ENCODE data around the gene CAMK1G. TPM values are rescaled to one million over a fixed set of nuclear protein-coding genes. Genes with fewer than 3 reads are reported as not detected.

The CAMK1G gene
- total RNA-seq, 1 experiment from 2014 or later: not detected

DNA sequence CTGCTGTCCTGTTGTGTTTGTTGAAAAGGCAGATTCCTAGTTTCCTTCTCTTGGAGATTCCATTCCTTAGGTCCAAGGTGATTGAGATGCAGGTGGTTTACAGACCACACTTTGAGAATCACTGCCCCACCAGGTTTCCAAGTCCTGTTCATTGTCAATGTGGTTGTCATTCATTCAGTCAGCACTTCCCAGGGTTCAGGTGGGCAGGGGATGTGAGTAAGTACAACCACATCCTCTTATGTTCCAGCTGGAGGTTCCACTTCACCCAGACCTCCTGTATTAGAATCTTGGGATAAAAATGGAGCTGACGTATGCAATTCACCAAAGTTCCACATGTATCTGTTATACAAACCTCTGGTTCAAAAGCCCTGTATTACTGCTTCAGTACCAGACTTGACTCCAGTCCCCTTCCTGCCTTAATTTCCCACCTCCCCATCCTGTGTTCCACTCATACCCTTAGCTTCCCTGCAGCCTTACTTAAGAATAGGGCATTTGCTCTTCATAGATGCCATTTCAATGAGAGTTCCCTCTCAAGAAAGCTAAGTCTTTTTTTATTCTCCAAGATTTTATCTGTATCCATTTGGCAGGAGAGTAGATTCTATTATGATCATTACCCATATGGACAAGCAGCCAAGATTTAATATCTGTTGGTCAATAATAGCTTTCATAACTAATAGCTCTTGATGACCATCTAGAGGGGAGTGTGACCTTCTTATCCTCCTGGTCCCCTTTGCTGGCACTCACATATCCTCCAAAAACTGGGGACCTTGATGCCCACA is 46.0 kb upstream of the CAMK1G start:
- H4K20me1 ChIP-seq (ENCODE audit: insufficient read depth): no peaks in the 10 kb centered on the region
- H3K9ac ChIP-seq (ENCODE audit: low read length): no peak overlapping the region
- ChIA-PET RAD21 (ENCODE audit: low non-redundant PET in 1 of 2, low total read pairs in 2 of 2, uncharacterized antibody in 2 of 2, unreplicated experiment in 2 of 2) (no interaction called here), CTCF (no interaction called here), POLR2A (no interaction called here)
- no peak for DNase-seq (ENCODE audit: low read depth, low spot score)
- TF ChIP-seq RAD21 (IDR thresholded peaks at IDR 0.05; ENCODE audit: low read depth) (no peak), ZNF274 (IDR thresholded peaks at IDR 0.05; ENCODE audit: low read depth, low read length) (no peak), JUND (IDR thresholded peaks at IDR 0.05) (no peak), CBX3 (IDR thresholded peaks at IDR 0.05; ENCODE audit: low read depth) (no peak), EZH2 (IDR thresholded peaks at IDR 0.05) (no peak), YY1 (IDR thresholded peaks at IDR 0.05; ENCODE audit: extremely low read depth, insufficient replicate concordance, low read depth, low read length) (no peak), ELF1 (IDR thresholded peaks at IDR 0.05; ENCODE audit: borderline replicate concordance, low read depth) (no peak), POLR2A (IDR thresholded peaks at IDR 0.05; ENCODE audit: borderline replicate concordance, extremely low read depth, insufficient read depth, insufficient read length) (no peak), ZBTB33 (IDR thresholded peaks at IDR 0.05; ENCODE audit: extremely low read depth, insufficient replicate concordance, low read length) (no peak), ZFX (IDR thresholded peaks at IDR 0.05) (no peak), SP1 (IDR thresholded peaks at IDR 0.05; ENCODE audit: low read depth) (no peak), FOSL1 (IDR thresholded peaks at IDR 0.05; ENCODE audit: low read depth) (no peak), CEBPB (IDR thresholded peaks at IDR 0.05; ENCODE audit: low read depth) (no peak), ATF3 (IDR thresholded peaks at IDR 0.05) (no peak), POLR2AphosphoS5 (IDR thresholded peaks at IDR 0.05; ENCODE audit: low read depth, low read length) (no peak), SRF (IDR thresholded peaks at IDR 0.05; ENCODE audit: low read depth) (no peak), EZH2phosphoT487 (IDR thresholded peaks at IDR 0.05; ENCODE audit: borderline replicate concordance) (no peak), EGR1 (IDR thresholded peaks at IDR 0.05; ENCODE audit: low read depth) (no peak)
- TF ChIP-seq, protein P1, sequence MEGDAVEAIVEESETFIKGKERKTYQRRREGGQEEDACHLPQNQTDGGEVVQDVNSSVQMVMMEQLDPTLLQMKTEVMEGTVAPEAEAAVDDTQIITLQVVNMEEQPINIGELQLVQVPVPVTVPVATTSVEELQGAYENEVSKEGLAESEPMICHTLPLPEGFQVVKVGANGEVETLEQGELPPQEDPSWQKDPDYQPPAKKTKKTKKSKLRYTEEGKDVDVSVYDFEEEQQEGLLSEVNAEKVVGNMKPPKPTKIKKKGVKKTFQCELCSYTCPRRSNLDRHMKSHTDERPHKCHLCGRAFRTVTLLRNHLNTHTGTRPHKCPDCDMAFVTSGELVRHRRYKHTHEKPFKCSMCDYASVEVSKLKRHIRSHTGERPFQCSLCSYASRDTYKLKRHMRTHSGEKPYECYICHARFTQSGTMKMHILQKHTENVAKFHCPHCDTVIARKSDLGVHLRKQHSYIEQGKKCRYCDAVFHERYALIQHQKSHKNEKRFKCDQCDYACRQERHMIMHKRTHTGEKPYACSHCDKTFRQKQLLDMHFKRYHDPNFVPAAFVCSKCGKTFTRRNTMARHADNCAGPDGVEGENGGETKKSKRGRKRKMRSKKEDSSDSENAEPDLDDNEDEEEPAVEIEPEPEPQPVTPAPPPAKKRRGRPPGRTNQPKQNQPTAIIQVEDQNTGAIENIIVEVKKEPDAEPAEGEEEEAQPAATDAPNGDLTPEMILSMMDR (IDR thresholded peaks at IDR 0.05 in 2 of 3, conservative IDR thresholded peaks at IDR 0.05 in 1 of 3; ENCODE audit: borderline replicate concordance in 1 of 3, insufficient read depth in 1 of 3, low read depth in 2 of 3, low read length in 2 of 3): no peak
- H3K27me3 ChIP-seq (ENCODE audit: insufficient read depth, low read length): peaks cover 92% of the 10 kb centered on the region
- BruUV-seq (replicated peaks): no TSS peak
- intact Hi-C loops (cut with micrococcal nuclease): no loop called here
- H3K4me3 ChIP-seq (replicated peaks in 1 of 2; ENCODE audit: low read depth in 1 of 2, low read length in 2 of 2): no peak overlapping the region
- peaks cover 0 to 3% of the 10 kb centered on the region in 2 experiments; a peak in 2 of 4 replicates for H3K4me1 ChIP-seq (ENCODE audit: control insufficient read depth in 1 of 2, insufficient read depth in 2 of 2, low read length in 2 of 2)
- H2AFZ ChIP-seq (ENCODE audit: low read depth, low read length, poor library complexity, severe bottlenecking): no peak overlapping the region
- no peak for ATAC-seq
- H3K9me2 ChIP-seq (ENCODE audit: insufficient read depth): no peaks in the 10 kb centered on the region
- no peak overlapping the region for H3K4me2 ChIP-seq (ENCODE audit: low read length)
- no peaks in the 10 kb centered on the region for H3K79me2 ChIP-seq (ENCODE audit: insufficient read depth, low read length)
- H3K36me3 ChIP-seq (ENCODE audit: control insufficient read depth in 1 of 2, insufficient read depth in 2 of 2, low read length in 2 of 2): no peaks in the 10 kb centered on the region
- no peaks in the 10 kb centered on the region for H3K9me3 ChIP-seq (ENCODE audit: control insufficient read depth in 1 of 2, insufficient read depth in 1 of 2, low read depth in 1 of 2, low read length in 2 of 2)
- no peak overlapping the region for H3K27ac ChIP-seq (ENCODE audit: low read depth, low read length)
